CD8-positive, alpha-beta memory T cell (primary cell): Measurements from ENCODE around the gene CHST6. TPM values are rescaled to one million over a fixed set of nuclear protein-coding genes. Genes with fewer than 3 reads are reported as not detected.
A peak's percentile ranks its signal among the peaks of the same experiment; 100 is the strongest.

Source experiments
- CTCF ChIA-PET: fragments of 350-600 bp; sonication (Branson Sonifier 250); formaldehyde crosslinking; loops from one replicate; lab custom pipeline; 2021; ENCODE audit warnings: antibody characterized with exemption; lab: Charles Lee
- POLR2A ChIA-PET: fragments of 350-600 bp; sonication (Branson Sonifier 250); formaldehyde crosslinking; loops from one replicate; lab custom pipeline; 2021; ENCODE audit warnings: antibody characterized with exemption; lab: Charles Lee
- DNase-seq, 5 donors: peaks; one replicate each; pipeline versions ENCODE4 v3.0.0 to v3.0.0-alpha.2; 2020 to 2022; ENCODE audit warnings: mixed read lengths in 1 of 5
- H3K27ac ChIP-seq: one replicate; pipeline ENCODE4 v1.7.0; 2013; ENCODE audit warnings: low read depth, mild to moderate bottlenecking, low read length, moderate library complexity
- H3K27me3 ChIP-seq: 2 replicates; pipeline ENCODE4 v1.7.0; 2013; ENCODE audit warnings: low read length, mild to moderate bottlenecking; ENCODE audit not compliant: insufficient read depth, poor library complexity, severe bottlenecking
- H3K36me3 ChIP-seq: 2 replicates; pipeline ENCODE4 v1.7.0; 2013; ENCODE audit warnings: mild to moderate bottlenecking, low read length, moderate library complexity; ENCODE audit not compliant: insufficient read depth
- H3K4me1 ChIP-seq: 2 replicates; pipeline ENCODE4 v1.7.0; 2013; ENCODE audit warnings: mild to moderate bottlenecking, low read length, moderate library complexity; ENCODE audit not compliant: insufficient read depth
- H3K4me3 ChIP-seq: 2 replicates; pipeline ENCODE4 v1.7.0; 2013; ENCODE audit warnings: mild to moderate bottlenecking, low read length
- H3K9me3 ChIP-seq: 2 replicates; pipeline ENCODE4 v1.7.0; 2013; ENCODE audit warnings: mild to moderate bottlenecking, low read length
- H3K27ac Mint-ChIP-seq, 8 donors: one replicate each; pipeline ENCODE4 v1.8.0; 2020 to 2021; ENCODE audit warnings: mixed read lengths in 8 of 8, mild to moderate bottlenecking in 6 of 8, inconsistent platforms in 3 of 8, moderate library complexity in 3 of 8
- H3K27me3 Mint-ChIP-seq, 2 donors: one replicate each; pipeline ENCODE4 v1.8.0; 2020 to 2021; ENCODE audit warnings: mixed read lengths in 2 of 2, mild to moderate bottlenecking in 1 of 2, moderate library complexity in 1 of 2
- H3K36me3 Mint-ChIP-seq, 3 donors: one replicate each; pipeline ENCODE4 v1.8.0; 2020 to 2021; ENCODE audit warnings: mixed read lengths in 3 of 3, inconsistent platforms in 1 of 3, mild to moderate bottlenecking in 1 of 3
- H3K4me1 Mint-ChIP-seq, 3 donors: one replicate each; pipeline ENCODE4 v1.8.0; 2020 to 2021; ENCODE audit warnings: mixed read lengths in 3 of 3, inconsistent platforms in 1 of 3, mild to moderate bottlenecking in 1 of 3
- H3K4me3 Mint-ChIP-seq, 7 donors: one replicate each; pipeline ENCODE4 v1.8.0; 2020 to 2021; ENCODE audit warnings: mixed read lengths in 7 of 7, mild to moderate bottlenecking in 6 of 7, moderate library complexity in 4 of 7, inconsistent platforms in 2 of 7
- H3K9me3 Mint-ChIP-seq, 5 donors: one replicate each; pipeline ENCODE4 v1.8.0; 2020 to 2022; ENCODE audit warnings: mixed read lengths in 5 of 5, mild to moderate bottlenecking in 3 of 5, moderate library complexity in 2 of 5, inconsistent platforms in 1 of 5
- polyA plus RNA-seq: library from polyadenylated mRNA; unstranded; fragments of 300-500 nt; fragmentation: Illumina TruSeq; gene quantifications from one replicate; pipeline ENCODE4 v1.2.3, GENCODE V29; 2021
- total RNA-seq, 2 experiments: library from RNA; stranded (reverse); gene quantifications; one replicate each; pipeline ENCODE4 v1.2.3, GENCODE V29; 2021

Gene CHST6
- total and polyA plus RNA-seq, 3 experiments from 2014 or later = 0.04 to 0.11 TPM; not detected in 1

DNA sequence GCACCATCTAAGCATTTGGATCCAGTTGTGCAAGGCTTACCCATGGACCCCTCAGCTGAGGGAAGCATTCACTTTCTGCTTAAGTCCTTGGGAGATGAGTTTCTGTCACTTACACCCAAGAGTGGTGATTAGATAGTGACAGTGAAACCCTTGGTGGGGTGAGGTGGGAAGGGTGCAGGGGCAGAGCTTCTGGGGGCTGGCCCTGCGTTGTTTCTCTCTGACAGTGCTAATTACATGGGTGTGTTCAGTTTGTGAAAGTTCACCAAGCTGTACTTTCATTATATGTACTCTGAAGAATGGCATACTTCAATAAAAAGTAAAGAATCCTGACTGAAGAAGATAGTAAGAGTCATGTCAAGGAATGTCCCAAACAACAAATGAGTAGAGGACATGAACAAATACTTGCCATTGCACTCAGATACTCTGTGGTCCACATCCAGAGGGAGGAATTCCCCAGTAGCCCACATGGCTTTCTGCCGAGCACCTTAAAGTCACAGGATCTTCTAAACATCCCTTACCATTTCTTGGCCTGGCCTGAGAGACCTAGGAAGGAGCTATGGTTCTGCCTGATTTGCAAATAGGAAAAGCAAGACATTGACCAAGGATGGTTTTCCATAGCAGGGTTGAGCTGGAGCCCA lies 8.4 kb downstream of the CHST6 start:
- no peaks in the 10 kb centered on the region for H3K4me1 Mint-ChIP-seq
- H3K9me3 Mint-ChIP-seq = no peaks in the 10 kb centered on the region
- no peaks in the 10 kb centered on the region for H3K36me3 Mint-ChIP-seq
- Histone ChIP-seq H3K27me3 (peaks cover 4% of the 10 kb centered on the region), H3K27ac (no peak overlapping the region), H3K4me1 (no peaks in the 10 kb centered on the region), H3K36me3 (no peaks in the 10 kb centered on the region), H3K4me3 (no peak overlapping the region), H3K9me3 (no peaks in the 10 kb centered on the region)
- H3K27me3 Mint-ChIP-seq = peaks cover 11 to 28% of the 10 kb centered on the region in 2 donors
- H3K27ac Mint-ChIP-seq = no peak overlapping the region
- ChIA-PET POLR2A (interaction anchor here (0.6 kb wide), 1 partner anchor 129 kb away, joined by 3 read pairs; no protein-coding TSS in a partner anchor), CTCF (no interaction called here)
- no peak for DNase-seq
- no peak overlapping the region for H3K4me3 Mint-ChIP-seq

DNA sequence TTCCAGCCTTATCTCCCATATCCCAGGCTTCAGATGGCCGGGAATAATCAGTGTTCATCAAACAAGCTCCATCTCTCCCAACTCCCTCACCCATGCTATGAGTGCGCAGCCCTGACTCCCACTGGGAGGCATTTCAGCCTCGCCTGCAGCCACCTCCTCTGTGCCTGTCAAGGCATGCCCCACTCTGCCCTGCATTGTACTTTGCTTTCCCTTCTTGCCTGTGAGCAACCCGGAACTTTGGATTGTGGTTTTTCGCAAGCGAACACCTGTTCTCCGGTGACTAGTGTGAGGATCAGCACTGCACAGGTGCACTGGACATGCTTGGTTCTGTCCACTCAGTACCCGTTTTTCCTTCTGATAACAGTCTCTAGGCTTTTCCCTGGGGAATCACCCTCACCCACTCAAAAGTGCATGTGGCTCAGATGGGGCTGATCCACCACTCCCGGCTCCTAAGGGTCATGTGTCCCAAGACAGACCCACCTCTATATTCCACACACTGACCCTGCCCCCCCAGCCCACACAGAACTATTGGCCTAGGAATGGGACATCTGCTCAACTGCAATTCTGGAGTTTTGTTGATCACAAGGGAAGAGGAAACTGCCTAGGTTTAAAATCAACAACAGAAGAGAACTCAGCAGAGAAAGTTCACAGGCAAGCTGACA lies 9.1 kb downstream of the CHST6 start:
- Histone ChIP-seq H3K36me3 (no peaks in the 10 kb centered on the region), H3K9me3 (no peaks in the 10 kb centered on the region), H3K27me3 (peaks cover 4% of the 10 kb centered on the region), H3K27ac (no peak overlapping the region), H3K4me1 (no peaks in the 10 kb centered on the region), H3K4me3 (no peak overlapping the region)
- no peak overlapping the region for H3K4me3 Mint-ChIP-seq
- DNase-seq = no peak
- no peaks in the 10 kb centered on the region for H3K4me1 Mint-ChIP-seq
- peak overlapping the region in 1 of 8 donors; percentile 13 for H3K27ac Mint-ChIP-seq
- H3K9me3 Mint-ChIP-seq = no peaks in the 10 kb centered on the region
- ChIA-PET POLR2A (no interaction called here), CTCF (no interaction called here)
- H3K36me3 Mint-ChIP-seq = no peaks in the 10 kb centered on the region
- H3K27me3 Mint-ChIP-seq = peaks cover 13 to 32% of the 10 kb centered on the region in 2 donors

DNA sequence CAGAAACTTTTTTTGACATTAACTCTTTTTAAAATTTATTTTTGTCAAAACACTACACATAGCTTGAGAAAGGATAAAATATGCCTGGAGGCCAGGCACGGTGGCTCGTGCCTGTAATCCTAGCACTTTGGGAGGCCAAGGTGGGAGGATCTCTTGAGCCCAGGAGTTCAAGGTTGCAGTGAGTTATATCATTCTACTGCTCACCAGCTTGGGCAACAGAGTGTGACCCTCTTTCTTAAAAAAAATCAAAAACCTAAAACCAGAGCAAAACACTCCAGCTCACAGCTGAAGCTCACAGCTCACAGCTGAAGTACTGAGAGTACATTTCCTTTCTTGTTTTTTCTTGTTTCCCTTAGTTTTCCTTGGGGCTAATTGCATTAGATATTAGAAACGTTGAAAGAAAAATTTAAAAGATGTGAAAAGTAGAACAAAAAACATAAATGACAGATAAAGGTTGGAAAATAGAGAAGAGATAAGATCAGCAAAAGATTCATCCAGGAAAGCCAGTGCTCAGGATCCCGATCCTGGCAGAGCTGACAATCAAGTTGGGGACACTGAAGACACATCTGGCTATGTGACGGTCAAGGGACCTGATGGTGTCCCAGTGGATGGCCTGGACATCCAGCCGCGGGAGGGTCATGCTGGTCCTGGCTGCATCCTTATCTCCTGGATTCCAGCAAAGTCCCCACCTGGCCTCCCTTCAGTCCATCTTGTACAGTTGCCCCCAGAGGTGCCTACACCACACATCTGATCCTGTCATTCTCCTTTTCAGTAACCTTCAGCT lies 9.8 kb downstream of the CHST6 start:
- H3K27me3 ChIP-seq = peaks cover 4% of the 10 kb centered on the region
- CTCF ChIA-PET = no interaction called here
- no peaks in the 10 kb centered on the region for H3K4me1 Mint-ChIP-seq

DNA sequence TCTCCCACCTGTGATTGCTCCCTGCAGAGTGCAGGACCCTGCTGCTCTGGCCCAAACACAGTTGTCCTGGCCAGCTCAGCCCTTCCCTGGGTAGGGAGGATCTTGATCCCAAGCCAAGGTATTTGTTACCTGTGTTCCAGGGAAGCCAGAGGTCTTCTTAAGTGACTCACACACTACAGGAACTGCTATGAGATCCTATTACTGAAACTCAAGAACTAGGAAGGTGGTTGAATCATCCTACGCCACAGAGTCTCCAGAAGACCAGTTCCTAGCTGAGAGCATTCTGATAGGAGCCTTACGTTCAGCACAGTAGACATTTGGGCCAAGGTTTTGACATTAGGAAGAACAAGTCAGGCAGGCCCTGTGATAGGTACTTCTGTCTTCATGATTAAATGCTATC lies 12.0 kb downstream of the CHST6 start:
- H3K36me3 Mint-ChIP-seq = no peaks in the 10 kb centered on the region

More for the DNA sequence above, 9.8 kb downstream of the CHST6 start:
- Histone ChIP-seq H3K4me3 (no peak overlapping the region), H3K27ac (no peak overlapping the region), H3K36me3 (no peaks in the 10 kb centered on the region), H3K4me1 (no peaks in the 10 kb centered on the region), H3K9me3 (no peaks in the 10 kb centered on the region)
- POLR2A ChIA-PET = no interaction called here
- H3K27me3 Mint-ChIP-seq = peaks cover 13 to 32% of the 10 kb centered on the region in 2 donors
- no peak overlapping the region for H3K4me3 Mint-ChIP-seq
- no peaks in the 10 kb centered on the region for H3K9me3 Mint-ChIP-seq
- no peak overlapping the region for H3K27ac Mint-ChIP-seq
- no peak for DNase-seq
- H3K36me3 Mint-ChIP-seq = no peaks in the 10 kb centered on the region

DNA sequence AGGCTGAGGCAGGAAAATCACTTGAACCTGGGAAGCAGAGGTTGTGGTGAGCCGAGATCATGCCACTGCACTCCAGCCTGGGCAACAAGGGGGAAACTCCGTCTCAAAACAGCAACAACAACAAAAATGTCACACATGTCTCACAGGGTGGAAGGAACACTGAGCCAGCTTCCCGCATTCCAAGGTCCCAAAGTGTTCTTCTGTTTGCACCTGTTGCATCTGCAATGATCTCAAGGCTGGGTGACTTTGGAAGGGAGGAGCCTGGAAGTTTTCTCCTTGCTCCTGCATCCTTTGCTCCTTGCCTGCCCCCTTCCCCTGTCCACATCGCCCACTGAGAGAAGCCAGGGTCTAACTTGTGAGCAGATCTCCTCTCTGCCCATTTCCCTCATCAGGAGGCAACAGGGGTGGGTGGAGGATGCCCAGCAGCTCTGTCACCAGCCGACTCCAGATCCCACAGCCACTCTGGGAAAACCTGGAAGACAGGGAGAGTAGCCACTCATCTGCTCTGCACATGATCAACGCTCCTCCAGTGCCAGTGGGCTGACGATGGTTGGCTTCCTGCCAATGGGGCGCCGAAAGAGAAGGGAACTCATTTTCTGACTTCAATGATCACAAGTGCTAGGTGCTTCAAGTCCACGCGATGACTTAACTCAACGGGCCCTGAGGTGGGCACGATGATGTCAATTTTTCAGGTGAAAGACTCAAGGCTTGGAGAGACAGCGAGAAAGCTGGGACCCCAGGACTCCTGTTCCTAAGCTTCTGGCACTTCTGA lies 12.6 kb downstream of the CHST6 start:
- peaks cover 6 to 32% of the 10 kb centered on the region in 2 donors for H3K27me3 Mint-ChIP-seq
- no peaks in the 10 kb centered on the region for H3K9me3 ChIP-seq
- peaks cover 4% of the 10 kb centered on the region for H3K27me3 ChIP-seq
- no peak overlapping the region for H3K27ac Mint-ChIP-seq
- no peak overlapping the region for H3K4me3 Mint-ChIP-seq
- ChIA-PET CTCF (interaction anchor here (2.3 kb wide), 1 partner anchor 17 kb away, joined by 5 read pairs; no protein-coding TSS in a partner anchor), POLR2A (no interaction called here)
- no peak overlapping the region for H3K27ac ChIP-seq
- H3K36me3 ChIP-seq = no peaks in the 10 kb centered on the region
- no peak for DNase-seq
- no peaks in the 10 kb centered on the region for H3K4me1 ChIP-seq
- no peaks in the 10 kb centered on the region for H3K9me3 Mint-ChIP-seq
- H3K36me3 Mint-ChIP-seq = no peaks in the 10 kb centered on the region
- H3K4me1 Mint-ChIP-seq = no peaks in the 10 kb centered on the region
- H3K4me3 ChIP-seq = no peak overlapping the region

More for the DNA sequence above, 12.0 kb downstream of the CHST6 start:
- ChIA-PET CTCF (interaction anchor here (2.3 kb wide), 1 partner anchor 18 kb away, joined by 5 read pairs; no protein-coding TSS in a partner anchor), POLR2A (no interaction called here)
- Histone ChIP-seq H3K4me3 (no peak overlapping the region), H3K36me3 (no peaks in the 10 kb centered on the region), H3K27me3 (peaks cover 4% of the 10 kb centered on the region), H3K9me3 (no peaks in the 10 kb centered on the region), H3K27ac (no peak overlapping the region), H3K4me1 (no peaks in the 10 kb centered on the region)
- no peak overlapping the region for H3K27ac Mint-ChIP-seq
- no peak overlapping the region for H3K4me3 Mint-ChIP-seq
- no peaks in the 10 kb centered on the region for H3K9me3 Mint-ChIP-seq
- DNase-seq = no peak
- H3K27me3 Mint-ChIP-seq = peaks cover 7 to 30% of the 10 kb centered on the region in 2 donors
- H3K4me1 Mint-ChIP-seq = no peaks in the 10 kb centered on the region

DNA sequence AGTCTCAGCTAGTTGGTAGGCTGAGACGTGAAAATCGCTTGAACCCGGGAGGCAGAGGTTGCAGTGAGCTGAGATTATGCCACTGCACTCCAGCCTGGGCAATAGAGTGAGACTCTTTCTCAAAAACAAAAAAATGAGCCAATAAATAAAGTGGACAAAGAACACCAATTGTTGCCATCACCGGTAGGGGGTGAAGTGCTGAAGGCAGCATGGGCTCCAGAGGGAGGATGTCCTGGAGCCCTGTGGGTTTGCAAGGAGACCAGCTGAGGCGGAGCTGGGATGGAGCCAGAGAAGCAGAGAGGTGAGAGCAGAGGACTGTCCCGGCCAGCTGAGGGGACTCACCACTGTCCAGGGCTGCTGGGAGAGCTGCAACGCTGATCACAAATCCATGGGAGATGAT lies 13.8 kb downstream of the CHST6 start:
- Histone ChIP-seq H3K27ac (no peak overlapping the region), H3K36me3 (no peaks in the 10 kb centered on the region), H3K4me3 (no peak overlapping the region), H3K9me3 (no peaks in the 10 kb centered on the region), H3K27me3 (no peaks in the 10 kb centered on the region), H3K4me1 (no peaks in the 10 kb centered on the region)
- ChIA-PET CTCF (interaction anchor here (2.3 kb wide), 1 partner anchor 16 kb away, joined by 5 read pairs; no protein-coding TSS in a partner anchor), POLR2A (no interaction called here)
- H3K27ac Mint-ChIP-seq = no peak overlapping the region
- no peaks in the 10 kb centered on the region for H3K36me3 Mint-ChIP-seq
- H3K4me1 Mint-ChIP-seq = no peaks in the 10 kb centered on the region
- DNase-seq = no peak
- H3K9me3 Mint-ChIP-seq = no peaks in the 10 kb centered on the region
- no peak overlapping the region for H3K4me3 Mint-ChIP-seq
- peaks cover 10 to 27% of the 10 kb centered on the region in 2 donors for H3K27me3 Mint-ChIP-seq

DNA sequence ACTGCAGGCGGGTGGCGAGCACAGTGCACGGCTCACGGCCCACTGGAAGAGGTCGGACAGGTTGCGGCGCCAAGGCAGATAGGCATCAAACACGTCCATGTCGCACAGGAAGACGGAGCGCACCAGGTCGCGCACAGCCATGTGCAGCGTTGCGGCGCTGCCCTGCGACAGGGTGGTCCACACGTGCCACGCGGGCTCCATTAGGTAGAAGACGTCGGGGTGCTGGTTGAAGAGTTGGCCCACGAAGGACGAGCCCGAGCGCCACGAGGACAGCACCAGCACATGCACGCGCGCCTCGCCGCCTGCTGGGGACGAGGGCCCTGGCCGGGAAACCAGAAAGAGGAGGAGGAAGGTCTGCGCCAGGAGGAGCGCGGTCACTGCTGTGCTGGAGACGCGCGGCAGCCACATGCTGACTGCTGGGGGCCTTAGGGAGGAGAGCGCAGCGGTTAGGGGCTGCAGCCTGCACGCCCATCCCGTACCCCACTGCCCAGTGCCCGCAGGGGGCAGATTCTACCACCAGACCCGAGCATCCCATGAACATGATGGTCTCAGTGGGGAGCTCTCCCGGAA lies 15.7 kb downstream of the CHST6 start:
- no peaks in the 10 kb centered on the region for H3K9me3 Mint-ChIP-seq
- H3K4me3 Mint-ChIP-seq = no peak overlapping the region
- H3K27me3 Mint-ChIP-seq = peaks cover 7 to 18% of the 10 kb centered on the region in 2 donors
- no peaks in the 10 kb centered on the region for H3K4me1 Mint-ChIP-seq
- POLR2A ChIA-PET = no interaction called here
- Histone ChIP-seq H3K4me1 (no peaks in the 10 kb centered on the region), H3K4me3 (no peak overlapping the region), H3K27me3 (no peaks in the 10 kb centered on the region), H3K36me3 (no peaks in the 10 kb centered on the region), H3K9me3 (no peaks in the 10 kb centered on the region), H3K27ac (no peak overlapping the region)
- no peak for DNase-seq
- CTCF ChIA-PET = no interaction called here
- no peaks in the 10 kb centered on the region for H3K36me3 Mint-ChIP-seq
- no peak overlapping the region for H3K27ac Mint-ChIP-seq
